Osteoblast (primary cell): ENCODE measurements around the gene RBL1. TPM values are rescaled to one million over a fixed set of nuclear protein-coding genes. Genes with fewer than 3 reads are reported as not detected.
"Not testable (repeated sequence)": the region's sequence is repeated elsewhere in the genome, so short reads cannot be mapped to it uniquely, and the experiment has no call there.

ENCODE experiments used
- DNase-seq: peaks from one replicate; pipeline ENCODE4 v3.0.0; 2011; ENCODE audit warnings: low spot score, mixed read lengths; ENCODE audit not compliant: insufficient read length; ENCODE audit errors: missing footprints
- H2AFZ ChIP-seq: 2 replicates; pipeline ENCODE4 v1.6.0; 2011; ENCODE audit warnings: mild to moderate bottlenecking, low read length
- H3K27ac ChIP-seq: 2 replicates; pipeline ENCODE4 v1.5.1; 2011; ENCODE audit warnings: mild to moderate bottlenecking, low read depth, low read length, moderate library complexity
- H3K27me3 ChIP-seq: 2 replicates; pipeline ENCODE4 v1.6.0; 2012; ENCODE audit warnings: mild to moderate bottlenecking, control low read depth, inconsistent platforms, low read length, moderate library complexity; ENCODE audit not compliant: insufficient read depth
- H3K36me3 ChIP-seq: 2 replicates; pipeline ENCODE4 v1.5.1; 2011; ENCODE audit warnings: mild to moderate bottlenecking, low read length, control low read depth, moderate library complexity; ENCODE audit not compliant: insufficient read depth
- H3K4me1 ChIP-seq: 2 replicates; pipeline ENCODE4 v1.5.1; 2011; ENCODE audit warnings: mild to moderate bottlenecking, low read length, control low read depth, moderate library complexity; ENCODE audit not compliant: insufficient read depth
- H3K4me2 ChIP-seq: 2 replicates; pipeline ENCODE4 v1.6.0; 2011; ENCODE audit warnings: mild to moderate bottlenecking, low read length; ENCODE audit not compliant: insufficient read depth
- H3K4me3 ChIP-seq: fragments of 200-600 bp; sonication (generic); 3 replicates; pipeline ENCODE4 v1.5.1; 2012; ENCODE audit warnings: mild to moderate bottlenecking, low read length, inconsistent platforms; ENCODE audit not compliant: insufficient read depth
- H3K79me2 ChIP-seq: 2 replicates; pipeline ENCODE4 v1.6.0; 2012; ENCODE audit warnings: mild to moderate bottlenecking, low read length, control low read depth, inconsistent platforms; ENCODE audit not compliant: insufficient read depth
- H3K9me3 ChIP-seq: 2 replicates; pipeline ENCODE4 v1.5.1; 2011; ENCODE audit warnings: low read depth, low read length, control low read depth
- H4K20me1 ChIP-seq: 2 replicates; pipeline ENCODE4 v1.6.0; 2012; ENCODE audit warnings: mild to moderate bottlenecking, low read length, control low read depth; ENCODE audit not compliant: insufficient read depth
- total RNA-seq: library from RNA; depleted of rRNA; stranded (reverse); fragments of >200 nt; gene quantifications from 2 replicates; pipeline ENCODE4 v1.2.3, GENCODE V29; 2012
- TF ChIP-seq, protein P1 (sequence below): IDR thresholded peaks from 2 replicates; pipeline ENCODE4 v1.5.1; 2011; ENCODE audit warnings: mild to moderate bottlenecking, low read depth, low read length, moderate library complexity; ENCODE audit errors: extremely low read depth

Gene RBL1
- total RNA-seq, 1 donor: 9.8 TPM

DNA sequence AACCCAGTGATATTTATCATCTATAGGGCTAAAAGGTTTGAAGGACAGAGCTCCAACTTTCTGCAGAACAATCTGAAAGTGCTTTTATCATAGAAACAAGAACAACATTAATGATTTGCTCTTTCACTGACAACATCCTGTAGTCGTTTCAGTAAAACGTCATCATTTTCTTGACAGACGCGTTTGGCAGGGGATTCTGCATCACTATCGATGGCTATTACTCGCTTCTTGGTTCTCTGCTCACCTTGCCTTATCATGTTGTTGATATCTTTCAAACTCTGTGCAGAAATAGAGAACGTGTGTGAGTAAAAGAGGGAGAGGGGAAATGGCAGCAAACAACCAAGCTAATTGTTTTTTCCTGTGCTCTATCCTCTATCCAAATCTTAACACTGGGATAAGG is 97.1 kb downstream of the RBL1 start:
- Histone ChIP-seq H4K20me1 (no peaks in the 10 kb centered on the region), H3K9me3 (no peaks in the 10 kb centered on the region), H3K4me1 (no peaks in the 10 kb centered on the region), H3K36me3 (peaks cover 3% of the 10 kb centered on the region), H2AFZ (no peak overlapping the region), H3K27ac (no peak overlapping the region), H3K79me2 (no peaks in the 10 kb centered on the region), H3K27me3 (no peaks in the 10 kb centered on the region), H3K4me2 (no peak overlapping the region), H3K4me3 (no peak overlapping the region)
- DNase-seq: no peak
- TF ChIP-seq, protein P1, sequence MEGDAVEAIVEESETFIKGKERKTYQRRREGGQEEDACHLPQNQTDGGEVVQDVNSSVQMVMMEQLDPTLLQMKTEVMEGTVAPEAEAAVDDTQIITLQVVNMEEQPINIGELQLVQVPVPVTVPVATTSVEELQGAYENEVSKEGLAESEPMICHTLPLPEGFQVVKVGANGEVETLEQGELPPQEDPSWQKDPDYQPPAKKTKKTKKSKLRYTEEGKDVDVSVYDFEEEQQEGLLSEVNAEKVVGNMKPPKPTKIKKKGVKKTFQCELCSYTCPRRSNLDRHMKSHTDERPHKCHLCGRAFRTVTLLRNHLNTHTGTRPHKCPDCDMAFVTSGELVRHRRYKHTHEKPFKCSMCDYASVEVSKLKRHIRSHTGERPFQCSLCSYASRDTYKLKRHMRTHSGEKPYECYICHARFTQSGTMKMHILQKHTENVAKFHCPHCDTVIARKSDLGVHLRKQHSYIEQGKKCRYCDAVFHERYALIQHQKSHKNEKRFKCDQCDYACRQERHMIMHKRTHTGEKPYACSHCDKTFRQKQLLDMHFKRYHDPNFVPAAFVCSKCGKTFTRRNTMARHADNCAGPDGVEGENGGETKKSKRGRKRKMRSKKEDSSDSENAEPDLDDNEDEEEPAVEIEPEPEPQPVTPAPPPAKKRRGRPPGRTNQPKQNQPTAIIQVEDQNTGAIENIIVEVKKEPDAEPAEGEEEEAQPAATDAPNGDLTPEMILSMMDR: no peak

DNA sequence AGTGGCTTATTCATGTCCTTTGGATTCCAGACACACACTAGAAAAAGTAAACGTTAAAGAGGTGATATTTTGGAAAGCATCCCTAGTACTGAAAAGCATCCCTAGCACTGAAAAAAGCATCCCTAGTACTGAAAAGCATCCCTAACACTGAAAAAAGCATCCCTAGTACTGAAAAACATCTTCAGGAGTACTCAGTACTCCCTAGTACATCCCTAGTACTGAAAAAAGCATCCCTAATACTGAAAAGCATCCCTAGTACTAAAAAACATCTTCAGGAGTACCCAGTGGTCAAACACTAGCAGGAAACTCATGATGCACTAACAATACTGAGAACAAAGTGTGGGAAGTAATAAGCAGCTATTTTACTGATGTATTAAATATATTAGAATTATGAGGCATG is 98.7 kb downstream of the RBL1 start:
- no peaks in the 10 kb centered on the region for H3K79me2 ChIP-seq
- H3K36me3 ChIP-seq: no peaks in the 10 kb centered on the region
- peak; percentile 58 for DNase-seq
- H2AFZ ChIP-seq: no peak overlapping the region
- H3K4me1 ChIP-seq: no peaks in the 10 kb centered on the region
- no peak overlapping the region for H3K4me3 ChIP-seq
- H3K27me3 ChIP-seq: no peaks in the 10 kb centered on the region
- H3K27ac ChIP-seq: no peak overlapping the region
- no peak overlapping the region for H3K4me2 ChIP-seq
- H4K20me1 ChIP-seq: no peaks in the 10 kb centered on the region
- TF ChIP-seq, protein P1: no peak
- no peaks in the 10 kb centered on the region for H3K9me3 ChIP-seq

DNA sequence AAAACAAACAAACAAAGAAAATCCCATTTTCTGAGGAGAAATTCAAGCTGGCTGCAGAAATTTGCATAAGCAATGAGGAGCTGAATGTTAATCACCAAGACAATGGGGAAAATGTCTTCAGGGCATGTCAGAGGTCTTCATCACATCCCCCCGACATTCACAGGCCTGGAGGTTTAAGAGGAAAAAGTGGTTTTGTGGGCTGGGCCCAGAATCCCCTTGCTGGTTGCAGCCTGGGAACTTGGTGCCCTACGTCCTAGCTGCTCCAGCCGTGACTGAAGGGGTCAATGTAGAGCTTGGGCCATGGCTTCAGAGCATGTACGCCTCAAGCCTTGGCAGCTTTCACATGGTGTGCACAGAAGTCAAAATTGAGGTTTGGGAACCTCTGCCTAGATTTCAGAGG is 101.6 kb downstream of the RBL1 start:
- not testable (repeated sequence) for H4K20me1 ChIP-seq, H3K79me2 ChIP-seq, H3K9me3 ChIP-seq, H3K27ac ChIP-seq, H3K36me3 ChIP-seq, H3K27me3 ChIP-seq, H3K4me3 ChIP-seq, H3K4me1 ChIP-seq, DNase-seq, H3K4me2 ChIP-seq, H2AFZ ChIP-seq

DNA sequence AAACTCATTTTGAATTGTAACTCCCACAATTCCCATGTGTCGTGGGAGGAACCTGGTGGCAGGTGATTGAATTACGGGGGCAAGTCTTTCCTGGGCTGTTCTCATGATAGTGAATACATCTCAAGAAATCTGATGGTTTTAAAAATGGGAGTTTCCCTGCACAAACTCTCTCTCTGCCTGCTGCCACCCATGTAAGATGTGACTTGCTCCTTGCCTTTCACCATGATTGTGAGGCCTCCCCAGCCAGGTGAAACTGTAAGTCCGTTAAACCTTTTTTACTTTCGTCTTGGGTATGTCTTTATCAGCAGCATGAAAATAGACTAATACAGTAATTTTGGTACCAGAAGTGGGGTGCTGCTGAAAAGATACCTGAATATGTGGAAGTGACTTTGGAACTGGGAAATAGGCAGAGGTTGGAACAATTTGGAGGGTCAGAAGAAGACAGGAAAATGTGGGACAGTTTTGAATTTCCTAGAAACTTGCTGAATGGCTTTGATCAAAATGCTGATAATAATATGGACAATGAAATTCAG is 102.9 kb downstream of the RBL1 start:
- H3K27ac ChIP-seq: no peak overlapping the region

More for the DNA sequence above, 102.9 kb downstream of the RBL1 start:
- H2AFZ ChIP-seq: no peak overlapping the region
- no peaks in the 10 kb centered on the region for H3K4me1 ChIP-seq
- H3K4me2 ChIP-seq: no peak overlapping the region
- no peaks in the 10 kb centered on the region for H3K36me3 ChIP-seq
- no peak overlapping the region for H3K4me3 ChIP-seq
- no peak for DNase-seq
- H3K9me3 ChIP-seq: no peaks in the 10 kb centered on the region
- H3K79me2 ChIP-seq: no peaks in the 10 kb centered on the region
- H3K27me3 ChIP-seq: no peaks in the 10 kb centered on the region
- H4K20me1 ChIP-seq: no peaks in the 10 kb centered on the region
- TF ChIP-seq, protein P1: no peak
